GM23248 (cell line): ENCODE results near the gene DGKK. TPM values are rescaled to one million over a fixed set of nuclear protein-coding genes. Genes with fewer than 3 reads are reported as not detected.

ENCODE experiments used
- DNase-seq: peaks from one replicate; pipeline ENCODE4 v3.0.0-alpha.2; 2015
- H2AFZ ChIP-seq: fragments of 200-600 bp; sonication (generic); 2 replicates; pipeline ENCODE4 v1.6.1; 2016; ENCODE audit warnings: antibody characterized with exemption
- H3F3A ChIP-seq: fragments of 200-600 bp; sonication (generic); 2 replicates; pipeline ENCODE4 v1.6.1; 2016; ENCODE audit warnings: mild to moderate bottlenecking, antibody characterized with exemption, mixed run types; ENCODE audit not compliant: insufficient read depth
- H3K27ac ChIP-seq: fragments of 200-600 bp; sonication (generic); 2 replicates; pipeline ENCODE4 v1.5.1; 2016; ENCODE audit warnings: mild to moderate bottlenecking
- H3K27me3 ChIP-seq: fragments of 200-600 bp; sonication (generic); replicated peaks from 2 replicates; pipeline ENCODE4 v1.6.1; 2016; ENCODE audit warnings: mild to moderate bottlenecking; ENCODE audit not compliant: insufficient read depth
- H3K36me3 ChIP-seq: fragments of 200-600 bp; sonication (generic); 2 replicates; pipeline ENCODE4 v1.6.1; 2016; ENCODE audit warnings: low read depth, mild to moderate bottlenecking
- H3K4me1 ChIP-seq: fragments of 200-600 bp; sonication (generic); 2 replicates; pipeline ENCODE4 v1.6.1; 2016; ENCODE audit warnings: mild to moderate bottlenecking; ENCODE audit not compliant: insufficient read depth
- H3K4me2 ChIP-seq: fragments of 200-600 bp; sonication (generic); one replicate; pipeline ENCODE4 v1.6.1; 2016; ENCODE audit warnings: mild to moderate bottlenecking; ENCODE audit not compliant: unreplicated experiment
- H3K4me3 ChIP-seq: fragments of 200-600 bp; sonication (generic); 2 replicates; pipeline ENCODE4 v1.5.1; 2016; ENCODE audit warnings: mild to moderate bottlenecking
- H3K79me2 ChIP-seq: fragments of 200-600 bp; sonication (generic); 2 replicates; pipeline ENCODE4 v1.6.1; 2016; ENCODE audit warnings: mild to moderate bottlenecking; ENCODE audit not compliant: insufficient read depth
- H3K9ac ChIP-seq: fragments of 200-600 bp; sonication (generic); 2 replicates; pipeline ENCODE4 v1.6.1; 2016; ENCODE audit warnings: mild to moderate bottlenecking
- H3K9me2 ChIP-seq: fragments of 200-600 bp; sonication (generic); 2 replicates; pipeline ENCODE4 v1.6.1; 2016; ENCODE audit warnings: mixed run types, mild to moderate bottlenecking, moderate library complexity; ENCODE audit not compliant: insufficient read depth
- H3K9me3 ChIP-seq: fragments of 200-600 bp; sonication (generic); one replicate; pipeline ENCODE4 v1.6.1; 2017; ENCODE audit warnings: low read depth
- H4K20me1 ChIP-seq: fragments of 200-600 bp; sonication (generic); 2 replicates; pipeline ENCODE4 v1.6.0; 2016; ENCODE audit not compliant: insufficient read depth
- EZH2 ChIP-seq: fragments of 200-600 bp; sonication (generic); IDR thresholded peaks from 2 replicates; pipeline ENCODE4 v1.6.1; 2018; ENCODE audit warnings: antibody characterized with exemption, mild to moderate bottlenecking; ENCODE audit not compliant: insufficient read depth, poor library complexity, severe bottlenecking
- EZH2phosphoT487 ChIP-seq: fragments of 200-600 bp; sonication (generic); IDR thresholded peaks from 2 replicates; pipeline ENCODE4 v1.6.1; 2018; ENCODE audit warnings: antibody characterized with exemption, moderate library complexity, mild to moderate bottlenecking, low read depth; ENCODE audit not compliant: insufficient read depth
- WGBS, 2 experiments: methylation state at CpG; one replicate each; pipeline ENCODE4 v1.1.6; 2015 to 2017; ENCODE audit warnings: low lambda C conversion rate in 2 of 2, low coverage in 1 of 2; ENCODE audit errors: missing lambda C conversion rate in 2 of 2; 5-methylcytosine and 5-hydroxymethylcytosine counted together
- in situ Hi-C: fragments of 300-500 bp; cut with MboI; formaldehyde crosslinking; loops from 2 replicates; pipeline ENCODE4 v1.15.0; 2020
- polyA plus RNA-seq: library from polyadenylated mRNA; unstranded; fragments of >200 nt; fragmentation: Nextera tagmentation; extraction: Ambion mirVana; gene quantifications from 2 replicates; pipeline ENCODE4 v1.2.1, GENCODE V29; 2016
- total RNA-seq: library from RNA; depleted of rRNA; stranded (reverse); fragments of >200 nt; shearing (Covaris generic); gene quantifications from 2 replicates; pipeline ENCODE4 v1.2.3, GENCODE V29; 2014

DGKK gene
- total and polyA plus RNA-seq, 2 experiments from 2014 or later = not detected

DNA sequence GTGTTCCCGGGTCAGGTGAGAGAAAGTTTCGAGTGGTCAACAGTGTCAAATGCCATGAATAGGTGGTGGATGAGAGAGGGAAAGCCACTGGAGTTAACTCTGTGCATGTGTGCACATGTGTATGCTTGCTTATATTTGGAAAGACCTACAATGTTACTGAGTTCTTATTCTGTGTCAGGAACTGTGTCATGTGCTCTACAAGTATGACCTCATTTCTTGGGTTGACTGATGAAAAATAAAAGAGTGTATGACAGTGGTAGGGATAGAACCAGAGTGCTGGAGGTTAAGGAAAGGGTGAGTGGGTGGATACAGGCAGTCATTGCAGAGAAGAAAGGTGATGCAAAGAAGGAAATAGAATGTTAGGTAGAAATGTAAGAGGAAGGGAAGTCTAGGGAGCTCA, 22.1 kb upstream of the DGKK start:
- Histone ChIP-seq H3K4me3 (no peak overlapping the region), H3K79me2 (no peaks in the 10 kb centered on the region), H3K36me3 (no peaks in the 10 kb centered on the region), H3K4me2 (no peak overlapping the region), H2AFZ (no peak overlapping the region), H3K9me2 (no peaks in the 10 kb centered on the region), H4K20me1 (no peaks in the 10 kb centered on the region), H3K9ac (no peak overlapping the region), H3F3A (no peaks in the 10 kb centered on the region), H3K27ac (no peak overlapping the region), H3K4me1 (no peaks in the 10 kb centered on the region), H3K27me3 (no peaks in the 10 kb centered on the region), H3K9me3 (no peaks in the 10 kb centered on the region)
- in situ Hi-C loops = no loop called here
- WGBS, 2 experiments = 0% methylated on average over 2 of the region's 2 CpGs
- no peak for DNase-seq
- TF ChIP-seq EZH2 (no peak), EZH2phosphoT487 (no peak)

DNA sequence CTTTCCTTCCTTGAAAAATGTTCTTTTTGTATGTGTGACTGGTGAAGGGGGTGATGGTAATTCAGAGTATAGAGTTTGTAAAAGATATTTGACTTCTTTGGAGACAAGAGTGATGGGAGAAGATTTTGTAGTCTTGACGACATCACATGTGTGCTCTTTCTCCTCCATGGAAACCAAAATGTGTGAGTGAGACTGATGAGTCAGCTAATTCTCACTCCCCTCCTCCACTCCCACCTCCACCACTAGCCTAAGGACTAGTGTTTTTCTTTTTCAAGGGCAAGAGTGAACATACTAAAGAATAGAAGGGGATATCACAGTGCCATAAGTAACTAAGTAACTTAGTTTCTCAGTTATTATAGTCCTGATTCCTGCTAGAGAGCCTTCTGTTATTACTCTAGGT, 14.0 kb upstream of the DGKK start:
- TF ChIP-seq EZH2phosphoT487 (no peak), EZH2 (no peak)

DNA sequence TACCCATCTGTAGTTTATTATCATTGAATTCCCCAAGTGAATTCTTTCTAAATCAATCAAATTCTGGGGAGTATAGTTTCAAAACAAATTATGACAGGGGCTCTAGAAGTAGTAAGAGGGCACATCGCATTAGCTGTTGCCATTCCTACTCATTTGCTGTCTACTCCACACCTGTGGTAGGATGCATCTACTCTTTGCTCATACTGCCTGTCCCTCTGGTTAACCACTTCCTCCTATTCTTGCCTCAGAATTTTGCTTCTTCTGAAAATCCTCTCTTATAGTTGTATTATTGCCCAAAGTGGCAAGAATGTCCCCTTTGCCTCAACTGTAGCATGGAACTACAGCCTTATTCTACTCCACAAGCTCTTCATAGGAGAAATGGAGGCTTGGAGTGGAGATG, 12.7 kb upstream of the DGKK start:
- TF ChIP-seq EZH2phosphoT487 = no peak
- no peak for TF ChIP-seq EZH2
- Histone ChIP-seq H3F3A (no peaks in the 10 kb centered on the region), H3K4me2 (no peak overlapping the region), H3K27ac (no peak overlapping the region), H3K4me3 (no peak overlapping the region), H3K9me3 (no peaks in the 10 kb centered on the region), H4K20me1 (no peaks in the 10 kb centered on the region), H2AFZ (no peak overlapping the region), H3K79me2 (no peaks in the 10 kb centered on the region), H3K4me1 (no peaks in the 10 kb centered on the region), H3K27me3 (no peaks in the 10 kb centered on the region), H3K9ac (no peak overlapping the region), H3K36me3 (no peaks in the 10 kb centered on the region), H3K9me2 (no peaks in the 10 kb centered on the region)
- WGBS, 2 experiments = 0% methylated on average over 1 of the region's 1 CpG
- in situ Hi-C loops = no loop called here
- no peak for DNase-seq

More for the DNA sequence above, 14.0 kb upstream of the DGKK start:
- no peaks in the 10 kb centered on the region for H3K9me3 ChIP-seq
- no peaks in the 10 kb centered on the region for H3K27me3 ChIP-seq
- in situ Hi-C loops = no loop called here
- 33 to 57% methylated on average over 1 of the region's 1 CpG for WGBS, 2 experiments
- H3K9me2 ChIP-seq = no peaks in the 10 kb centered on the region
- no peak overlapping the region for H3K27ac ChIP-seq
- no peaks in the 10 kb centered on the region for H3K79me2 ChIP-seq
- H2AFZ ChIP-seq = no peak overlapping the region
- no peak overlapping the region for H3K4me2 ChIP-seq
- no peak for DNase-seq
- no peaks in the 10 kb centered on the region for H3K36me3 ChIP-seq
- no peak overlapping the region for H3K4me3 ChIP-seq
- no peaks in the 10 kb centered on the region for H3K4me1 ChIP-seq
- no peaks in the 10 kb centered on the region for H3F3A ChIP-seq
- H4K20me1 ChIP-seq = no peaks in the 10 kb centered on the region
- no peak overlapping the region for H3K9ac ChIP-seq

DNA sequence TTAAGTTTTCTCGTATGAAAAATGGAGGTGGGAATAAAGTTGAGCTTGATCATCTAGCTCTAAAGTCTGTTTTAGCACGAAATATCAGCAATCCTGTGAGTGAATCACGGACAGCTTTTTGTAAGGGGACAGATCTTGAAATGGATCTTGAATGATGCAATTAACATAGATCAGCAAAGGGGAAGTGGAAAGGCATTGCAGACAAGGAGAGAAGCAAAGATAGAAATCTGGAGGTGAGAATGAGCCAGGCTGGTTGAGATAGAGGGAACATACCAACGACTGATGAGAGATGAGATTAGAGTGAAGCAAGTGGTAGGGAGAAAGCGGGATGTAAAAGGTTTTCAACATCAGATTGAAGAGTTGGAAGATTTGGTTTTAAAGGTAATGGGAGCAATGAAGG, 4.6 kb upstream of the DGKK start:
- in situ Hi-C loops = no loop called here
- no peak for TF ChIP-seq EZH2
- no peak for TF ChIP-seq EZH2phosphoT487
- no peaks in the 10 kb centered on the region for H4K20me1 ChIP-seq

DNA sequence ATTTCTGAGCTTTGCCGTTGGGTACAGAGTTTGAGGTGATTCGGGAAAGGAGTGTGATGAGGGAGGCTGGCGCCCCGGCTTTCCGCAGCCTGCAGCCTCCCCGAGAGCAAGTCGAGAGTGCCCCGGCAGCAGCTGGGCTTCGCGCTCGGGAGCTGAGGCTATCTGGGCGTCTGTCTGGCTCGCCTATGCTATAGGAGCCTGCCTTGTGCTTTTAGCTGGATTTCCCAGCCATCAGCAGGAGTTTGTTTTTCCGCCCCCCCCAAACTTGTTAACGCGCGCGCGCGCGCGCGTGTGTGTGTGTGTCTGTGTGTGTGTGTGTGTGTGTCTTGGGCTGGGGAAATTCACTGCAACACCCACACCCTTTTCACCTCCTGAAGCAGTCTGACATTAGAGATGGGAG, 765 bp upstream of the DGKK start:
- Histone ChIP-seq H3K36me3 (no peaks in the 10 kb centered on the region), H2AFZ (no peak overlapping the region), H3K4me3 (no peak overlapping the region), H3K4me2 (no peak overlapping the region), H3K27ac (no peak overlapping the region), H3K9ac (no peak overlapping the region), H3K79me2 (no peaks in the 10 kb centered on the region), H3F3A (no peaks in the 10 kb centered on the region), H4K20me1 (no peaks in the 10 kb centered on the region), H3K9me3 (no peaks in the 10 kb centered on the region), H3K9me2 (no peaks in the 10 kb centered on the region), H3K27me3 (peaks cover 9% of the 10 kb centered on the region; the same call in 1 of the 2 replicates), H3K4me1 (no peaks in the 10 kb centered on the region)
- no peak for DNase-seq
- in situ Hi-C loops = no loop called here
- WGBS, 2 experiments = 0 to 5% methylated on average over 11 to 13 of the region's 23 CpGs
- TF ChIP-seq EZH2phosphoT487 (no peak), EZH2 (no peak)

More for the DNA sequence above, 4.6 kb upstream of the DGKK start:
- WGBS, 2 experiments = 21 to 36% methylated on average over 5 of the region's 5 CpGs
- Histone ChIP-seq H3K4me3 (no peak overlapping the region), H3F3A (no peaks in the 10 kb centered on the region), H3K9me3 (no peaks in the 10 kb centered on the region), H3K36me3 (no peaks in the 10 kb centered on the region), H3K27me3 (peaks cover 9% of the 10 kb centered on the region; the same call in 1 of the 2 replicates), H2AFZ (no peak overlapping the region), H3K79me2 (no peaks in the 10 kb centered on the region), H3K9ac (no peak overlapping the region), H3K27ac (no peak overlapping the region), H3K4me1 (no peaks in the 10 kb centered on the region), H3K9me2 (no peaks in the 10 kb centered on the region), H3K4me2 (no peak overlapping the region)
- DNase-seq = no peak
